CD14-positive monocyte (primary cell): ENCODE measurements around the gene VILL. TPM values are rescaled to one million over a fixed set of nuclear protein-coding genes. Genes with fewer than 3 reads are reported as not detected.

ENCODE experiments used
- DNase-seq, 3 donors: peaks; one replicate each; pipeline ENCODE4 v3.0.0-alpha.2; 2011 to 2022
- H2AFZ ChIP-seq: 2 replicates; pipeline ENCODE4 v1.6.0; 2012; ENCODE audit warnings: mild to moderate bottlenecking, low read depth, low read length, inconsistent platforms; ENCODE audit not compliant: insufficient read depth, poor library complexity, severe bottlenecking
- H3K27ac ChIP-seq, 2 donors: 1 replicate in 1 of 2; 2 replicates in 1 of 2; pipeline ENCODE4 v1.5.1; 2012 to 2013; ENCODE audit warnings: low read length in 2 of 2, control low read depth in 1 of 2, inconsistent platforms in 1 of 2, low read depth in 1 of 2, mild to moderate bottlenecking in 1 of 2
- H3K27me3 ChIP-seq, 2 donors: one replicate each; pipeline versions ENCODE4 v1.6.0 to v1.6.1; 2011 to 2013; ENCODE audit warnings: low read length in 2 of 2; ENCODE audit not compliant: control insufficient read depth in 2 of 2, insufficient read depth in 2 of 2
- H3K36me3 ChIP-seq, 2 donors: replicated peaks in 1 of 2; 1 replicate in 1 of 2; 2 replicates in 1 of 2; pipeline versions ENCODE4 v1.5.1 to v1.6.1; 2012 to 2013; ENCODE audit warnings: low read length in 2 of 2, control low read depth in 1 of 2, inconsistent platforms in 1 of 2, mild to moderate bottlenecking in 1 of 2; ENCODE audit not compliant: insufficient read depth in 2 of 2, control insufficient read depth in 1 of 2
- H3K4me1 ChIP-seq, 2 donors: 1 replicate in 1 of 2; 2 replicates in 1 of 2; pipeline versions ENCODE4 v1.5.1 to v1.6.1; 2012 to 2013; ENCODE audit warnings: low read length in 2 of 2, control low read depth in 1 of 2, inconsistent platforms in 1 of 2, mild to moderate bottlenecking in 1 of 2, moderate library complexity in 1 of 2; ENCODE audit not compliant: insufficient read depth in 2 of 2, control insufficient read depth in 1 of 2
- H3K4me2 ChIP-seq: replicated peaks from 2 replicates; pipeline ENCODE3; 2012; ENCODE audit warnings: low read length, moderate library complexity, mild to moderate bottlenecking; ENCODE audit not compliant: poor library complexity, severe bottlenecking; ENCODE audit errors: extremely low read depth
- H3K4me3 ChIP-seq, 3 experiments: fragments of 200-600 bp in 1 of 3; sonication (generic) in 1 of 3; replicated peaks in 1 of 3; 1 replicate in 2 of 3; 2 replicates in 1 of 3; pipeline ENCODE4 v1.5.1; 2011 to 2013; ENCODE audit warnings: low read length in 3 of 3, mild to moderate bottlenecking in 3 of 3, control low read depth in 2 of 3, low read depth in 2 of 3, inconsistent platforms in 1 of 3, moderate library complexity in 1 of 3
- H3K79me2 ChIP-seq: 2 replicates; pipeline ENCODE4 v1.6.0; 2012; ENCODE audit warnings: mild to moderate bottlenecking, control low read depth, inconsistent platforms, low read length, moderate library complexity; ENCODE audit not compliant: insufficient read depth
- H3K9ac ChIP-seq: 2 replicates; pipeline ENCODE4 v1.6.0; 2017; ENCODE audit warnings: low read length, mild to moderate bottlenecking; ENCODE audit not compliant: insufficient read depth, poor library complexity, severe bottlenecking
- H3K9me3 ChIP-seq, 2 donors: replicated peaks in 1 of 2; 1 replicate in 1 of 2; 2 replicates in 1 of 2; pipeline versions ENCODE4 v1.5.1 to v1.6.1; 2012 to 2013; ENCODE audit warnings: low read length in 2 of 2, control low read depth in 1 of 2; ENCODE audit not compliant: control insufficient read depth in 1 of 2, insufficient read depth in 1 of 2
- H4K20me1 ChIP-seq: 2 replicates; pipeline ENCODE4 v1.6.0; 2012; ENCODE audit warnings: mild to moderate bottlenecking, low read length, control low read depth, moderate library complexity; ENCODE audit not compliant: insufficient read depth
- H3K27ac Mint-ChIP-seq, 7 donors: one replicate each; pipeline ENCODE4 v1.8.0; 2020; ENCODE audit warnings: mild to moderate bottlenecking in 7 of 7, mixed read lengths in 7 of 7, moderate library complexity in 6 of 7, inconsistent platforms in 2 of 7
- H3K27me3 Mint-ChIP-seq, 3 donors: one replicate each; pipeline ENCODE4 v1.8.0; 2021 to 2022; ENCODE audit warnings: low read depth in 3 of 3, mild to moderate bottlenecking in 3 of 3, mixed read lengths in 3 of 3, moderate library complexity in 3 of 3, inconsistent platforms in 1 of 3
- H3K36me3 Mint-ChIP-seq, 2 donors: one replicate each; pipeline ENCODE4 v1.8.0; 2020; ENCODE audit warnings: mixed read lengths in 2 of 2, inconsistent platforms in 1 of 2, mild to moderate bottlenecking in 1 of 2
- H3K4me1 Mint-ChIP-seq: one replicate; pipeline ENCODE4 v1.8.0; 2020; ENCODE audit warnings: mild to moderate bottlenecking, mixed read lengths
- H3K4me3 Mint-ChIP-seq, 2 donors: one replicate each; pipeline ENCODE4 v1.8.0; 2020; ENCODE audit warnings: mild to moderate bottlenecking in 2 of 2, mixed read lengths in 2 of 2, moderate library complexity in 1 of 2
- H3K9me3 Mint-ChIP-seq, 7 donors: one replicate each; pipeline ENCODE4 v1.8.0; 2020 to 2022; ENCODE audit warnings: mixed read lengths in 7 of 7, mild to moderate bottlenecking in 6 of 7, moderate library complexity in 6 of 7, inconsistent platforms in 2 of 7
- WGBS: methylation state at CpG from one replicate; pipeline ENCODE4 v1.1.5; 2013; ENCODE audit warnings: missing lambda C conversion rate; ENCODE audit not compliant: insufficient coverage; 5-methylcytosine and 5-hydroxymethylcytosine counted together
- intact Hi-C, 2 donors: fragments of 100-400 bp; cut with micrococcal nuclease; formaldehyde crosslinking; loops; one replicate each; pipeline versions ENCODE4 v1.15.0 to v1.15.1; 2023
- polyA plus RNA-seq, 3 donors: library from polyadenylated mRNA; depleted of rRNA in 1 of 3; unstranded in 2 of 3; stranded (reverse) in 1 of 3; fragments of 300-500 nt in 2 of 3; fragments of >200 nt in 1 of 3; fragmentation: Illumina TruSeq in 2 of 3; gene quantifications; 1 replicate in 2 of 3; 2 replicates in 1 of 3; pipeline ENCODE4 v1.2.3, GENCODE V29; 2012 to 2021
- small RNA-seq: library from RNA; depleted of rRNA; stranded (forward); fragments of <200 nt; gene quantifications from one replicate; pipeline ENCODE3, GENCODE V24; 2012; ENCODE audit warnings: low read depth; ENCODE audit not compliant: insufficient read length
- TF ChIP-seq, protein P1 (sequence below): fragments of 200-600 bp; IDR thresholded peaks from one replicate; pipeline ENCODE4 v1.8.0; 2022; ENCODE audit warnings: antibody characterized with exemption, mild to moderate bottlenecking

Gene VILL
- polyA plus RNA-seq, 3 donors: 4.4 to 29.1 (median 7.4) TPM

DNA sequence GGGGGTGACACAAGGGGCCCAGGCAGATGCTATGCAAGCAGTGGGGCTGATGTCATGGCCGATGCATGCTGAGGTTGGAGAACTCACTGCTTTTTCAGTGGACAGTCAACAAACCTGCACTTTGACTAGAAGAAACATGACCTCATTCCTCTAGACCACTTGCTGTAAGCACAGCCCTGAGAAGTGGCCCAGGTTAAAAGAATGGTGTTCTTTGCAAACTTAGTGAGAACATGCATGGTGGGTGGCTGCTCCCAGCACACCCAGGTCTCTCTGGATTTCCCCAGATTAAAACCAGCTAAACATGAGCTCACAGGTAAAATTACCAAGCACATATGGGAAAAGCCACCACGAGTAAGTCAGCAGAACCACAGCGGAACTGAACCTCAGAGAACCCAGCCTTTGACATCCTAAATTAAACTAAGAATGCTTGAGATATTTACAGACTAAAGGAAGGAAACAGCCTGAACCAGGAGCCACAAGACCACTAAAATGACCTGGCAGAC is 64.0 kb downstream of the VILL start:
- H3K79me2 ChIP-seq: no peaks in the 10 kb centered on the region
- no peak overlapping the region for H3K4me3 Mint-ChIP-seq
- TF ChIP-seq, protein P1, sequence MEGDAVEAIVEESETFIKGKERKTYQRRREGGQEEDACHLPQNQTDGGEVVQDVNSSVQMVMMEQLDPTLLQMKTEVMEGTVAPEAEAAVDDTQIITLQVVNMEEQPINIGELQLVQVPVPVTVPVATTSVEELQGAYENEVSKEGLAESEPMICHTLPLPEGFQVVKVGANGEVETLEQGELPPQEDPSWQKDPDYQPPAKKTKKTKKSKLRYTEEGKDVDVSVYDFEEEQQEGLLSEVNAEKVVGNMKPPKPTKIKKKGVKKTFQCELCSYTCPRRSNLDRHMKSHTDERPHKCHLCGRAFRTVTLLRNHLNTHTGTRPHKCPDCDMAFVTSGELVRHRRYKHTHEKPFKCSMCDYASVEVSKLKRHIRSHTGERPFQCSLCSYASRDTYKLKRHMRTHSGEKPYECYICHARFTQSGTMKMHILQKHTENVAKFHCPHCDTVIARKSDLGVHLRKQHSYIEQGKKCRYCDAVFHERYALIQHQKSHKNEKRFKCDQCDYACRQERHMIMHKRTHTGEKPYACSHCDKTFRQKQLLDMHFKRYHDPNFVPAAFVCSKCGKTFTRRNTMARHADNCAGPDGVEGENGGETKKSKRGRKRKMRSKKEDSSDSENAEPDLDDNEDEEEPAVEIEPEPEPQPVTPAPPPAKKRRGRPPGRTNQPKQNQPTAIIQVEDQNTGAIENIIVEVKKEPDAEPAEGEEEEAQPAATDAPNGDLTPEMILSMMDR: no peak
- no peak overlapping the region for H2AFZ ChIP-seq
- H3K36me3 Mint-ChIP-seq: no peaks in the 10 kb centered on the region
- peaks cover 1 to 7% (median 4%) of the 10 kb centered on the region in 3 donors for H3K27me3 Mint-ChIP-seq
- peaks cover 0 to 10% (median 4%) of the 10 kb centered on the region in 7 donors for H3K9me3 Mint-ChIP-seq
- no peaks in the 10 kb centered on the region for H3K27me3 ChIP-seq
- no peaks in the 10 kb centered on the region for H3K9me3 ChIP-seq
- no peaks in the 10 kb centered on the region for H3K4me1 Mint-ChIP-seq
- no peak overlapping the region for H3K9ac ChIP-seq
- no peaks in the 10 kb centered on the region for H3K4me1 ChIP-seq
- no peak overlapping the region for H3K4me2 ChIP-seq
- H4K20me1 ChIP-seq: no peaks in the 10 kb centered on the region
- no peak overlapping the region for H3K27ac ChIP-seq
- H3K36me3 ChIP-seq: no peaks in the 10 kb centered on the region
- H3K27ac Mint-ChIP-seq: no peak overlapping the region
- intact Hi-C loops: no loop called here
- WGBS: 100% methylated on average over 1 of the region's 3 CpGs
- H3K4me3 ChIP-seq: no peak overlapping the region
- DNase-seq: no peak

Small RNAs within 50 kb of the gene (small RNA-seq; reads per million reads assigned to genes)
- gene MIR26A1 (14.2 reads per million, percentile 82 among the genes with 10 or more reads in this experiment), gene RF00019 (not detected)

Other genes with a start within 250 kb of the VILL start
- under 1 TPM; 0.15 to 0.69 (median 0.33) TPM for gene CTDSPL, start 128.9 kb upstream of the VILL start, polyA plus RNA-seq
- 1 to 10 TPM; 4.1 to 6.4 (median 6.0) TPM for gene PLCD1, start 38.9 kb downstream of the VILL start, polyA plus RNA-seq
- under 1 TPM; 0.11 to 0.81 (median 0.14) TPM for gene DLEC1, start 48.4 kb downstream of the VILL start, polyA plus RNA-seq
- gene ACAA1, start 146.3 kb downstream of the VILL start, polyA plus RNA-seq: 100 to 1,000 TPM; 123 to 268 (median 133) TPM
- 100 to 1,000 TPM; 286 to 427 (median 398) TPM for gene MYD88, start 147.9 kb downstream of the VILL start, polyA plus RNA-seq
- 10 to 100 TPM in 2 of 3 donors, 1 to 10 TPM in 1; 9.4 to 20.3 (median 12.3) TPM for gene OXSR1, start 174.8 kb downstream of the VILL start, polyA plus RNA-seq